WTC11 (cell line): Measurements from ENCODE around the gene SAMD10.

Source experiments
- CBFB ChIP-seq: sonication (generic); formaldehyde crosslinking; IDR thresholded peaks from 2 replicates; pipeline ENCODE4 v1.8.1; 2022; ENCODE audit warnings: mild to moderate bottlenecking, low read depth, missing genetic modification reagents
- ESRRA ChIP-seq: sonication (generic); formaldehyde crosslinking; IDR thresholded peaks from 2 replicates; pipeline ENCODE4 v1.8.1; 2022; ENCODE audit warnings: mild to moderate bottlenecking, missing genetic modification reagents, borderline replicate concordance
- KAT7 ChIP-seq: sonication (generic); formaldehyde crosslinking; IDR thresholded peaks from 2 replicates; pipeline ENCODE4 v1.8.1; 2023; ENCODE audit warnings: missing genetic modification reagents, mild to moderate bottlenecking, borderline replicate concordance
- NR2C2 ChIP-seq: sonication (generic); formaldehyde crosslinking; IDR thresholded peaks from 2 replicates; pipeline ENCODE4 v1.8.0; 2022; ENCODE audit warnings: mild to moderate bottlenecking, missing genetic modification reagents
- OVOL2 ChIP-seq: fragments of 250-450 bp; sonication (Bioruptor Pico); IDR thresholded peaks from 2 replicates; pipeline ENCODE4 v1.9.0; 2021; ENCODE audit warnings: mild to moderate bottlenecking, borderline replicate concordance
- ZNF219 ChIP-seq: sonication (generic); formaldehyde crosslinking; IDR thresholded peaks from 2 replicates; pipeline ENCODE4 v1.8.0; 2023; ENCODE audit warnings: missing genetic modification reagents, mild to moderate bottlenecking, borderline replicate concordance
- TF ChIP-seq, protein P1 (sequence below): fragments of 200-600 bp; IDR thresholded peaks from 2 replicates; pipeline ENCODE4 v1.8.0; 2022; ENCODE audit warnings: antibody characterized with exemption
- TF ChIP-seq, protein P2 (sequence below): sonication (generic); formaldehyde crosslinking; IDR thresholded peaks from 2 replicates; pipeline ENCODE4 v1.8.1; 2023; ENCODE audit warnings: mild to moderate bottlenecking, missing genetic modification reagents, moderate library complexity
- TF ChIP-seq, protein P3 (sequence below): sonication (generic); formaldehyde crosslinking; IDR thresholded peaks from 2 replicates; pipeline ENCODE4 v1.8.1; 2022; ENCODE audit warnings: low read depth, missing genetic modification reagents, borderline replicate concordance
- TF ChIP-seq, protein P4 (sequence below): sonication (generic); formaldehyde crosslinking; IDR thresholded peaks from 2 replicates; pipeline ENCODE4 v1.8.1; 2023; ENCODE audit warnings: mild to moderate bottlenecking, missing genetic modification reagents, borderline replicate concordance
- TF ChIP-seq, protein P5 (sequence below): sonication (generic); formaldehyde crosslinking; IDR thresholded peaks from 2 replicates; pipeline ENCODE4 v1.8.1; 2022; ENCODE audit warnings: missing genetic modification reagents, borderline replicate concordance
- TF ChIP-seq, protein P6 (sequence below): fragments of 250-450 bp; sonication (Bioruptor Pico); conservative IDR thresholded peaks from 2 replicates; pipeline ENCODE4 v1.9.0; 2021; ENCODE audit warnings: mild to moderate bottlenecking

DNA sequence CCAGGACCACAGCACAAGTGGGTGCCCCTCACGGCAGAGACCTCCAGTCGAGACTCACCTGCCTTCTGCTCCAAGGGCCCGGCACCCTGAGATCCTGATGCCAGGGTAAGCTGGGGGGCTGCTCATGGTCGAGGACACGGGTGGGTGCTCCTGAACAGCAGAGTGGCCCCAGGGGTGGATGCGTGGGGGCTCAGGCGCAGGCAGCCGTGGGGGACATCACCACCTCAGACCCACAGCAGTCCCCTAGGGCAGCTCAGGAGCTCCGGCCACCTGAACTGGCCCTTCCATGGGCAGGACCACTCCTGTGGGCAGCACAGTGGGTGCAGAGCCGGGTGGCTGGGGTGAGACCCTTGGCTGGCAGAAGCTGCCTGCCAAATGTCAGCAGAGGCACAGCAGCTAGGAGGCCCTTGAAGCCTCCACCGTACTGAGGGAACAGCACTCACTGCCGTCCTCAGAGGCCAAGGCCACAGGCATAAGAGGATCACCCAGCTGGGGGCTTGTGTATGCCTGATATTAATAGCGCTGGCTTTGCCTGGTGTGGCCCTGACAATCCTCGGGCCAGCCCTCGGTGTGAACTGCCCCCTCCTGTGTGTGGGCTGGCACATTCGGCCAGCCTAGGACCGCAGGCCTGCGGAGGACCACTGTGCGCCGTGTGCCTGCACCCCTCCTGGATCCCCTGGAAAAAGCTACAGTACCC is 28.6 kb downstream of the SAMD10 start:
- TF ChIP-seq, protein P1, sequence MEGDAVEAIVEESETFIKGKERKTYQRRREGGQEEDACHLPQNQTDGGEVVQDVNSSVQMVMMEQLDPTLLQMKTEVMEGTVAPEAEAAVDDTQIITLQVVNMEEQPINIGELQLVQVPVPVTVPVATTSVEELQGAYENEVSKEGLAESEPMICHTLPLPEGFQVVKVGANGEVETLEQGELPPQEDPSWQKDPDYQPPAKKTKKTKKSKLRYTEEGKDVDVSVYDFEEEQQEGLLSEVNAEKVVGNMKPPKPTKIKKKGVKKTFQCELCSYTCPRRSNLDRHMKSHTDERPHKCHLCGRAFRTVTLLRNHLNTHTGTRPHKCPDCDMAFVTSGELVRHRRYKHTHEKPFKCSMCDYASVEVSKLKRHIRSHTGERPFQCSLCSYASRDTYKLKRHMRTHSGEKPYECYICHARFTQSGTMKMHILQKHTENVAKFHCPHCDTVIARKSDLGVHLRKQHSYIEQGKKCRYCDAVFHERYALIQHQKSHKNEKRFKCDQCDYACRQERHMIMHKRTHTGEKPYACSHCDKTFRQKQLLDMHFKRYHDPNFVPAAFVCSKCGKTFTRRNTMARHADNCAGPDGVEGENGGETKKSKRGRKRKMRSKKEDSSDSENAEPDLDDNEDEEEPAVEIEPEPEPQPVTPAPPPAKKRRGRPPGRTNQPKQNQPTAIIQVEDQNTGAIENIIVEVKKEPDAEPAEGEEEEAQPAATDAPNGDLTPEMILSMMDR: no peak
- TF ChIP-seq, protein P2, sequence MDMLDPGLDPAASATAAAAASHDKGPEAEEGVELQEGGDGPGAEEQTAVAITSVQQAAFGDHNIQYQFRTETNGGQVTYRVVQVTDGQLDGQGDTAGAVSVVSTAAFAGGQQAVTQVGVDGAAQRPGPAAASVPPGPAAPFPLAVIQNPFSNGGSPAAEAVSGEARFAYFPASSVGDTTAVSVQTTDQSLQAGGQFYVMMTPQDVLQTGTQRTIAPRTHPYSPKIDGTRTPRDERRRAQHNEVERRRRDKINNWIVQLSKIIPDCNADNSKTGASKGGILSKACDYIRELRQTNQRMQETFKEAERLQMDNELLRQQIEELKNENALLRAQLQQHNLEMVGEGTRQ: no peak
- TF ChIP-seq KAT7 (CRISPR knock-in tag) (no peak), ZNF219 (CRISPR knock-in tag) (no peak), CBFB (CRISPR knock-in tag) (no peak), NR2C2 (CRISPR knock-in tag) (no peak), OVOL2 (no peak), ESRRA (CRISPR knock-in tag) (no peak)
- TF ChIP-seq, protein P3, sequence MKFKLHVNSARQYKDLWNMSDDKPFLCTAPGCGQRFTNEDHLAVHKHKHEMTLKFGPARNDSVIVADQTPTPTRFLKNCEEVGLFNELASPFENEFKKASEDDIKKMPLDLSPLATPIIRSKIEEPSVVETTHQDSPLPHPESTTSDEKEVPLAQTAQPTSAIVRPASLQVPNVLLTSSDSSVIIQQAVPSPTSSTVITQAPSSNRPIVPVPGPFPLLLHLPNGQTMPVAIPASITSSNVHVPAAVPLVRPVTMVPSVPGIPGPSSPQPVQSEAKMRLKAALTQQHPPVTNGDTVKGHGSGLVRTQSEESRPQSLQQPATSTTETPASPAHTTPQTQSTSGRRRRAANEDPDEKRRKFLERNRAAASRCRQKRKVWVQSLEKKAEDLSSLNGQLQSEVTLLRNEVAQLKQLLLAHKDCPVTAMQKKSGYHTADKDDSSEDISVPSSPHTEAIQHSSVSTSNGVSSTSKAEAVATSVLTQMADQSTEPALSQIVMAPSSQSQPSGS: no peak
- TF ChIP-seq, protein P4, sequence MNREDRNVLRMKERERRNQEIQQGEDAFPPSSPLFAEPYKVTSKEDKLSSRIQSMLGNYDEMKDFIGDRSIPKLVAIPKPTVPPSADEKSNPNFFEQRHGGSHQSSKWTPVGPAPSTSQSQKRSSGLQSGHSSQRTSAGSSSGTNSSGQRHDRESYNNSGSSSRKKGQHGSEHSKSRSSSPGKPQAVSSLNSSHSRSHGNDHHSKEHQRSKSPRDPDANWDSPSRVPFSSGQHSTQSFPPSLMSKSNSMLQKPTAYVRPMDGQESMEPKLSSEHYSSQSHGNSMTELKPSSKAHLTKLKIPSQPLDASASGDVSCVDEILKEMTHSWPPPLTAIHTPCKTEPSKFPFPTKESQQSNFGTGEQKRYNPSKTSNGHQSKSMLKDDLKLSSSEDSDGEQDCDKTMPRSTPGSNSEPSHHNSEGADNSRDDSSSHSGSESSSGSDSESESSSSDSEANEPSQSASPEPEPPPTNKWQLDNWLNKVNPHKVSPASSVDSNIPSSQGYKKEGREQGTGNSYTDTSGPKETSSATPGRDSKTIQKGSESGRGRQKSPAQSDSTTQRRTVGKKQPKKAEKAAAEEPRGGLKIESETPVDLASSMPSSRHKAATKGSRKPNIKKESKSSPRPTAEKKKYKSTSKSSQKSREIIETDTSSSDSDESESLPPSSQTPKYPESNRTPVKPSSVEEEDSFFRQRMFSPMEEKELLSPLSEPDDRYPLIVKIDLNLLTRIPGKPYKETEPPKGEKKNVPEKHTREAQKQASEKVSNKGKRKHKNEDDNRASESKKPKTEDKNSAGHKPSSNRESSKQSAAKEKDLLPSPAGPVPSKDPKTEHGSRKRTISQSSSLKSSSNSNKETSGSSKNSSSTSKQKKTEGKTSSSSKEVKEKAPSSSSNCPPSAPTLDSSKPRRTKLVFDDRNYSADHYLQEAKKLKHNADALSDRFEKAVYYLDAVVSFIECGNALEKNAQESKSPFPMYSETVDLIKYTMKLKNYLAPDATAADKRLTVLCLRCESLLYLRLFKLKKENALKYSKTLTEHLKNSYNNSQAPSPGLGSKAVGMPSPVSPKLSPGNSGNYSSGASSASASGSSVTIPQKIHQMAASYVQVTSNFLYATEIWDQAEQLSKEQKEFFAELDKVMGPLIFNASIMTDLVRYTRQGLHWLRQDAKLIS (CRISPR knock-in tag): no peak
- TF ChIP-seq, protein P5, sequence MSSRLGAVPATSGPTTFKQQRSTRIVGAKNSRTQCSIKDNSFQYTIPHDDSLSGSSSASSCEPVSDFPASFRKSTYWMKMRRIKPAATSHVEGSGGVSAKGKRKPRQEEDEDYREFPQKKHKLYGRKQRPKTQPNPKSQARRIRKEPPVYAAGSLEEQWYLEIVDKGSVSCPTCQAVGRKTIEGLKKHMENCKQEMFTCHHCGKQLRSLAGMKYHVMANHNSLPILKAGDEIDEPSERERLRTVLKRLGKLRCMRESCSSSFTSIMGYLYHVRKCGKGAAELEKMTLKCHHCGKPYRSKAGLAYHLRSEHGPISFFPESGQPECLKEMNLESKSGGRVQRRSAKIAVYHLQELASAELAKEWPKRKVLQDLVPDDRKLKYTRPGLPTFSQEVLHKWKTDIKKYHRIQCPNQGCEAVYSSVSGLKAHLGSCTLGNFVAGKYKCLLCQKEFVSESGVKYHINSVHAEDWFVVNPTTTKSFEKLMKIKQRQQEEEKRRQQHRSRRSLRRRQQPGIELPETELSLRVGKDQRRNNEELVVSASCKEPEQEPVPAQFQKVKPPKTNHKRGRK (CRISPR knock-in tag): no peak
- TF ChIP-seq, protein P6, sequence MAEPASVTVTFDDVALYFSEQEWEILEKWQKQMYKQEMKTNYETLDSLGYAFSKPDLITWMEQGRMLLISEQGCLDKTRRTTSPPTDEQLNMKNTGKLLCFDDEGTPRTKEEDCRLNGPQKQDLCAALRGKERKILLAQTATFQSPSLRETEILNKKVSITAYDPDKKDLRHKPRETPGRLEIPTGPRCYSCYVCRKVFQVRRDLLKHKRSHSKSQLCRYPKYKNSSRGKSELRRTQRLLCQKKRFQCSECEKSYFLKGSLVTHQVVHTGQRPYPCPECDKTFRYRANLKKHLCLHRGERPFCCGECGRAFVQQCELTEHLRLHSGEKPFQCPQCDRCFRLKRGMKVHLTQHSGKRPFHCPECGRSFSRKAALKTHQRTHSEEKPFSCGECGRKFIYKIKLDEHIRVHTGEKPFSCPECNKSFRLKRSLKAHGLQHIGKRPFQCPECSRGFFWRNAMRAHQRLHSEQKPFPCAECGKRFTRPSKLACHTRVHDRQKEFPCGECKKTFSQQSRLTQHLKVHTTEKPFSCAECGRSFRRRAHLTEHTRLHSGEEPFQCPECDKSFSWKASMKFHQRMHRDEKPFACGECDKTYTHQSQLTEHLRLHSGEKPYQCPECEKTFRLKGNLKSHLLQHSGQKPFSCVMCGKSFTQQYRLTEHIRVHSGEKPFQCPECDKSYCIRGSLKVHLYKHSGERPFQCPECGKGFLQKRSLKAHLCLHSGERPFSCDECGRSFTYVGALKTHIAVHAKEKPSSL (CRISPR knock-in tag): no peak
